ENCODE results near the gene SEC11C. TPM values are rescaled to one million over a fixed set of nuclear protein-coding genes. Genes with fewer than 3 reads are reported as not detected.

The SEC11C gene
- total and polyA plus RNA-seq, 3 donors from 2014 or later: 27.1 to 64.3 (median 38.3) TPM

- H3K4me1 ChIP-seq: no peaks in the 10 kb centered on the region
- H3K9me3 ChIP-seq: no peaks in the 10 kb centered on the region
- no peaks in the 10 kb centered on the region for H3K36me3 ChIP-seq (ENCODE audit: low read depth, missing control alignments)
- 60 to 68% methylated on average over 4 of the region's 4 CpGs for WGBS, 2 donors
- no peak overlapping the region for H3K4me3 ChIP-seq
- intact Hi-C loops (cut with DNase I; ENCODE audit: low total_unique reads): no loop called here
- TF ChIP-seq CTCF (IDR thresholded peaks at IDR 0.05) (no peak), POLR2A (IDR thresholded peaks at IDR 0.05) (no peak)
- no peak for DNase-seq
- H3K27ac ChIP-seq: no peak overlapping the region
- no peaks in the 10 kb centered on the region for H3K27me3 ChIP-seq
Measured at GRCh38 chr18:59101830-59102414, 37.8 kb upstream of the SEC11C start.

- 54 to 63% methylated on average over 6 of the region's 6 CpGs for whole genome bisulfite sequencing, 2 donors
- no peaks in the 10 kb centered on the region for H3K27me3 ChIP-seq
- no peaks in the 10 kb centered on the region for H3K4me1 ChIP-seq
- no peak overlapping the region for H3K4me3 ChIP-seq
- TF ChIP-seq POLR2A (IDR thresholded peaks at IDR 0.05) (no peak), CTCF (IDR thresholded peaks at IDR 0.05) (no peak)
- H3K36me3 ChIP-seq (ENCODE audit: low read depth, missing control alignments): no peaks in the 10 kb centered on the region
- H3K27ac ChIP-seq: no peak overlapping the region
- no peaks in the 10 kb centered on the region for H3K9me3 ChIP-seq
- no peak for DNase-seq
- intact Hi-C loops (cut with DNase I; ENCODE audit: low total_unique reads): no loop called here
Measured at GRCh38 chr18:59109375-59109774, 30.3 kb upstream of the SEC11C start.

GRCh38 chr18:59114160-59114559 lies 25.5 kb upstream of the SEC11C start:
- TF ChIP-seq CTCF (IDR thresholded peaks at IDR 0.05) (no peak), POLR2A (IDR thresholded peaks at IDR 0.05) (no peak)
- Histone ChIP-seq H3K36me3 (ENCODE audit: low read depth, missing control alignments) (no peaks in the 10 kb centered on the region), H3K4me3 (no peak overlapping the region), H3K27me3 (no peaks in the 10 kb centered on the region), H3K4me1 (no peaks in the 10 kb centered on the region), H3K27ac (no peak overlapping the region), H3K9me3 (no peaks in the 10 kb centered on the region)
- intact Hi-C loops (cut with DNase I; ENCODE audit: low total_unique reads): no loop called here
- DNase-seq: no peak

GRCh38 chr18:59123588-59124369 lies 15.9 kb upstream of the SEC11C start:
- 60 to 76% methylated on average over 5 of the region's 5 CpGs for WGBS, 2 donors
- H3K27ac ChIP-seq: no peak overlapping the region

More at GRCh38 chr18:59123588-59124369, 15.9 kb upstream of the SEC11C start:
- no peaks in the 10 kb centered on the region for H3K9me3 ChIP-seq
- H3K27me3 ChIP-seq: no peaks in the 10 kb centered on the region
- intact Hi-C loops (cut with DNase I; ENCODE audit: low total_unique reads): no loop called here
- no peaks in the 10 kb centered on the region for H3K4me1 ChIP-seq
- no peak overlapping the region for H3K4me3 ChIP-seq
- DNase-seq: no peak
- TF ChIP-seq CTCF (IDR thresholded peaks at IDR 0.05): no peak
- no peak for TF ChIP-seq POLR2A (IDR thresholded peaks at IDR 0.05)
- H3K36me3 ChIP-seq (ENCODE audit: low read depth, missing control alignments): no peaks in the 10 kb centered on the region
